CD4-positive, alpha-beta memory T cell (primary cell): ENCODE results near the gene P2RY14. TPM values are rescaled to one million over a fixed set of nuclear protein-coding genes. Genes with fewer than 3 reads are reported as not detected.
"Not testable (repeated sequence)": the region's sequence is repeated elsewhere in the genome, so short reads cannot be mapped to it uniquely, and the experiment has no call there.

Experiments used
- CTCF ChIA-PET: fragments of 350-600 bp; sonication (Branson Sonifier 250); formaldehyde crosslinking; loops from one replicate; lab custom pipeline; 2021; ENCODE audit warnings: inconsistent platforms; ENCODE audit not compliant: partially characterized antibody; lab: Charles Lee
- POLR2A ChIA-PET: fragments of 350-600 bp; sonication (Branson Sonifier 250); formaldehyde crosslinking; loops from one replicate; lab custom pipeline; 2021; ENCODE audit not compliant: partially characterized antibody; lab: Charles Lee
- DNase-seq, 5 donors: peaks; one replicate each; pipeline versions ENCODE4 v3.0.0 to v3.0.0-alpha.2; 2020 to 2022; ENCODE audit warnings: mixed read lengths in 1 of 5
- H3K27ac ChIP-seq: one replicate; pipeline ENCODE4 v1.7.0; 2013; ENCODE audit warnings: low read depth, low read length
- H3K27me3 ChIP-seq: 2 replicates; pipeline ENCODE4 v1.7.0; 2013; ENCODE audit warnings: mild to moderate bottlenecking, low read length, moderate library complexity; ENCODE audit not compliant: insufficient read depth
- H3K36me3 ChIP-seq: 2 replicates; pipeline ENCODE4 v1.7.0; 2013; ENCODE audit warnings: mild to moderate bottlenecking, low read length, moderate library complexity; ENCODE audit not compliant: insufficient read depth
- H3K4me1 ChIP-seq: 2 replicates; pipeline ENCODE4 v1.7.0; 2013; ENCODE audit warnings: mild to moderate bottlenecking, low read length, moderate library complexity; ENCODE audit not compliant: insufficient read depth
- H3K4me3 ChIP-seq, 2 donors: one replicate each; pipeline ENCODE4 v1.7.0; 2013; ENCODE audit warnings: low read length in 2 of 2, mild to moderate bottlenecking in 1 of 2
- H3K9me3 ChIP-seq, 2 donors: one replicate each; pipeline ENCODE4 v1.7.0; 2013; ENCODE audit warnings: low read length in 2 of 2, control low read depth in 1 of 2; ENCODE audit not compliant: control insufficient read depth in 1 of 2
- H3K27ac Mint-ChIP-seq, 7 donors: one replicate each; pipeline ENCODE4 v1.8.0; 2020 to 2021; ENCODE audit warnings: mixed read lengths in 7 of 7, mild to moderate bottlenecking in 6 of 7, inconsistent platforms in 3 of 7, moderate library complexity in 3 of 7
- H3K27me3 Mint-ChIP-seq, 2 donors: one replicate each; pipeline ENCODE4 v1.8.0; 2020 to 2021; ENCODE audit warnings: mixed read lengths in 2 of 2
- H3K36me3 Mint-ChIP-seq, 2 donors: one replicate each; pipeline ENCODE4 v1.8.0; 2020 to 2021; ENCODE audit warnings: mixed read lengths in 2 of 2, inconsistent platforms in 1 of 2, mild to moderate bottlenecking in 1 of 2
- H3K4me1 Mint-ChIP-seq, 4 donors: one replicate each; pipeline ENCODE4 v1.8.0; 2020 to 2021; ENCODE audit warnings: mixed read lengths in 4 of 4, mild to moderate bottlenecking in 1 of 4
- H3K4me3 Mint-ChIP-seq, 8 donors: one replicate each; pipeline ENCODE4 v1.8.0; 2020 to 2021; ENCODE audit warnings: mixed read lengths in 8 of 8, mild to moderate bottlenecking in 7 of 8, moderate library complexity in 6 of 8, inconsistent platforms in 3 of 8
- H3K9me3 Mint-ChIP-seq, 8 donors: one replicate each; pipeline ENCODE4 v1.8.0; 2020 to 2021; ENCODE audit warnings: mixed read lengths in 8 of 8, mild to moderate bottlenecking in 5 of 8, inconsistent platforms in 3 of 8, moderate library complexity in 1 of 8
- intact Hi-C: fragments of 100-400 bp; cut with micrococcal nuclease; formaldehyde crosslinking; loops from one replicate; pipeline ENCODE4 v1.15.1; 2023
- polyA plus RNA-seq, 2 donors: library from polyadenylated mRNA; unstranded; fragments of 300-500 nt; fragmentation: Illumina TruSeq; gene quantifications; one replicate each; pipeline ENCODE4 v1.2.3, GENCODE V29; 2021
- total RNA-seq, 2 experiments: library from RNA; stranded (reverse); gene quantifications; one replicate each; pipeline ENCODE4 v1.2.3, GENCODE V29; 2021

The P2RY14 gene
- total and polyA plus RNA-seq, 4 experiments from 2014 or later, result 0.36 to 1.3 (median 1.1) TPM

DNA sequence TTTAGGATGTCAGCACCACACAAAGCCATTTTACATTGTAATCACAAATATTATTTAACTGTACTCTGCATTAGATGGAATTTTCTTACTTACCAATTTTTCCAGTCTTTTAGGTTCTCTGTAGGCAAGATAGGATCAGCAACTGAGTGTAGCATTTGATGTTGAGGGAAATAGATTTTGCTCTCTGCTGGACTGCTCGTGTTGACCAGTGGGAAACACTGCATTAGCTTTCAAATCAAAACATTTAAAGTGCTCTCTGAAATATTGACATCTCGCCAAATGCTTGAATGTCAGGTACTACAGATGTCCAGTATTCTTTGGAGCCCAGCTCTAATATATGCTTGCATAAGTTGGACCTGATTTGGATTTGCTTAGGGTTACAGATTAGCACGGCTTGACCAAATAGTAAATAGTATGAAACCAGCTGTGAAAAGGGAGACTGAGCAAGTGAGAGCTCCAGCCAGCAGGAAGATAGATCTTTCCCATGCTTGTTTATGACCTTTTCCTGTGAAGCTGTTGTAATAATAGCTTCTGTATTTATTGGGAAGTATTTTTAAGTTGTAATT lies 29.5 kb downstream of the P2RY14 start:
- Histone ChIP-seq H3K27me3 (no peaks in the 10 kb centered on the region), H3K4me3 (no peak overlapping the region), H3K4me1 (no peaks in the 10 kb centered on the region), H3K27ac (no peak overlapping the region), H3K9me3 (no peaks in the 10 kb centered on the region), H3K36me3 (no peaks in the 10 kb centered on the region)
- no peak overlapping the region for H3K4me3 Mint-ChIP-seq
- POLR2A ChIA-PET, result interaction anchor here (1.0 kb wide), 1 partner anchor 15 kb away, joined by 3 read pairs; no protein-coding TSS in a partner anchor
- no peaks in the 10 kb centered on the region for H3K4me1 Mint-ChIP-seq
- no peak overlapping the region for H3K27ac Mint-ChIP-seq
- H3K36me3 Mint-ChIP-seq, result no peaks in the 10 kb centered on the region
- CTCF ChIA-PET, result no interaction called here
- intact Hi-C loops, result no loop called here
- H3K9me3 Mint-ChIP-seq, result peaks cover 0 to 2% (median 0%) of the 10 kb centered on the region in 8 donors
- H3K27me3 Mint-ChIP-seq, result peaks cover 0 to 4% of the 10 kb centered on the region in 2 donors
- DNase-seq, result no peak

GRCh38 chr3:151242006-151242405 lies 36.3 kb downstream of the P2RY14 start:
- H3K4me3 ChIP-seq, H3K27ac Mint-ChIP-seq, POLR2A ChIA-PET, DNase-seq, H3K27ac ChIP-seq, H3K9me3 ChIP-seq, H3K4me3 Mint-ChIP-seq, H3K27me3 ChIP-seq, H3K36me3 Mint-ChIP-seq, H3K4me1 Mint-ChIP-seq, H3K4me1 ChIP-seq, intact Hi-C loops, H3K36me3 ChIP-seq, H3K27me3 Mint-ChIP-seq, H3K9me3 Mint-ChIP-seq: not testable (repeated sequence)
- CTCF ChIA-PET, result interaction anchor here (1.8 kb wide), 1 partner anchor 14 kb away, joined by 3 read pairs; no protein-coding TSS in a partner anchor

- Histone ChIP-seq H3K4me3 (no peak overlapping the region), H3K4me1 (no peaks in the 10 kb centered on the region), H3K27me3 (no peaks in the 10 kb centered on the region), H3K36me3 (no peaks in the 10 kb centered on the region), H3K27ac (no peak overlapping the region), H3K9me3 (no peaks in the 10 kb centered on the region)
- peaks cover 0 to 6% (median 0%) of the 10 kb centered on the region in 8 donors for H3K9me3 Mint-ChIP-seq
- no peak overlapping the region for H3K4me3 Mint-ChIP-seq
- peaks cover 0 to 1% of the 10 kb centered on the region in 2 donors for H3K27me3 Mint-ChIP-seq
- no peaks in the 10 kb centered on the region for H3K36me3 Mint-ChIP-seq
- peaks cover 0 to 12% (median 1%) of the 10 kb centered on the region in 4 donors for H3K4me1 Mint-ChIP-seq
- no peak for DNase-seq
- CTCF ChIA-PET, result interaction anchor here (2.2 kb wide), 1 partner anchor 9 kb away, joined by 6 read pairs; no protein-coding TSS in a partner anchor
- no peak overlapping the region for H3K27ac Mint-ChIP-seq
- POLR2A ChIA-PET, result no interaction called here
- intact Hi-C loops, result no loop called here
These were observed 41.6 kb downstream of the P2RY14 start for GRCh38 chr3:151236736-151237135.

DNA sequence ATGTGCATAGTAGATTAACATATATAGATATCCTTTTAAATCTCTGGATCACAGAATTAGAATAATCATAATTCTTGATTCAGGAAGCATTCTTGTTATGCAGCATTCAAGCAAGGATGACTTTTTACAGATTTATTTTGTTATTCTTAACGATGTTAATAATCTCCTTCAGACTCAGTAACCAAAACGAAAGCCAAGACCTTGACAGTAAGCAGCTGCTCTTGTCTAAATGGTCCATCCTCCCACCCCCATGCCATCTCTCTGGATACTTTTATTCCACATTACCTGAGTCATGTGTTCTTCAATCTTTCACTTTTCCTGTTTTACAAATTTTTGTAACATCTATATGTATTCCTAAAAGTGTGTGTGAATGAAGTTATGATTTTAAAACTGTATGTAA lies 42.0 kb downstream of the P2RY14 start:
- Histone ChIP-seq H3K27me3 (no peaks in the 10 kb centered on the region), H3K27ac (no peak overlapping the region), H3K36me3 (no peaks in the 10 kb centered on the region), H3K4me3 (no peak overlapping the region), H3K9me3 (no peaks in the 10 kb centered on the region), H3K4me1 (no peaks in the 10 kb centered on the region)
- Mint-ChIP-seq H3K9me3 (peaks cover 0 to 6% (median 0%) of the 10 kb centered on the region in 8 donors), H3K27ac (no peak overlapping the region), H3K4me1 (peaks cover under 1 to 13% (median 1%) of the 10 kb centered on the region in 4 donors), H3K36me3 (no peaks in the 10 kb centered on the region), H3K4me3 (no peak overlapping the region), H3K27me3 (peaks cover 0 to 1% of the 10 kb centered on the region in 2 donors)
- CTCF ChIA-PET, result interaction anchor here (1.0 to 2.2 kb wide), 2 partner anchors 9 to 68 kb away, joined by 3 to 6 read pairs; no protein-coding TSS in a partner anchor
- POLR2A ChIA-PET, result no interaction called here
- intact Hi-C loops, result no loop called here
- no peak for DNase-seq

GRCh38 chr3:151234825-151235224 lies 43.5 kb downstream of the P2RY14 start:
- H3K36me3 ChIP-seq, result no peaks in the 10 kb centered on the region
- peaks cover 0 to 6% (median 0%) of the 10 kb centered on the region in 8 donors for H3K9me3 Mint-ChIP-seq
- peaks cover 8 to 21% (median 12%) of the 10 kb centered on the region in 4 donors for H3K4me1 Mint-ChIP-seq
- H3K9me3 ChIP-seq, result no peaks in the 10 kb centered on the region
- H3K4me3 ChIP-seq, result no peak overlapping the region
- peaks cover 7% of the 10 kb centered on the region for H3K4me1 ChIP-seq
- H3K4me3 Mint-ChIP-seq, result no peak overlapping the region
- H3K27me3 Mint-ChIP-seq, result no peaks in the 10 kb centered on the region
- no peaks in the 10 kb centered on the region for H3K36me3 Mint-ChIP-seq
- no peak overlapping the region for H3K27ac Mint-ChIP-seq
- intact Hi-C loops, result no loop called here
- no peaks in the 10 kb centered on the region for H3K27me3 ChIP-seq
- POLR2A ChIA-PET, result no interaction called here
- DNase-seq, result no peak
- no peak overlapping the region for H3K27ac ChIP-seq
- CTCF ChIA-PET, result interaction anchor here (0.9 to 3.0 kb wide), 7 partner anchors 7 to 66 kb away, joined by 3 to 21 read pairs (median 6); partner anchors contain the start of gene P2RY14

GRCh38 chr3:151232991-151233390 lies 45.4 kb downstream of the P2RY14 start:
- CTCF ChIA-PET, result interaction anchor here (0.9 to 3.0 kb wide), 6 partner anchors 9 to 94 kb away, joined by 3 to 21 read pairs (median 4); partner anchors contain the start of gene P2RY14
- peaks cover 0 to 6% (median 0%) of the 10 kb centered on the region in 8 donors for H3K9me3 Mint-ChIP-seq
- DNase-seq, result no peak
- no peaks in the 10 kb centered on the region for H3K36me3 ChIP-seq
- no peaks in the 10 kb centered on the region for H3K27me3 ChIP-seq
- no peaks in the 10 kb centered on the region for H3K36me3 Mint-ChIP-seq
- peak overlapping the region in 2 of 7 donors; percentile 12 to 34 for H3K27ac Mint-ChIP-seq
- H3K9me3 ChIP-seq, result no peaks in the 10 kb centered on the region
- H3K4me3 Mint-ChIP-seq, result no peak overlapping the region
- H3K4me1 ChIP-seq, result peaks cover 15% of the 10 kb centered on the region
- H3K27ac ChIP-seq, result no peak overlapping the region
- H3K4me3 ChIP-seq, result no peak overlapping the region
- POLR2A ChIA-PET, result interaction anchor here (1.1 kb wide), 1 partner anchor 148 kb away, joined by 3 read pairs; the partner anchor contains the start of gene MED12L
- no peaks in the 10 kb centered on the region for H3K27me3 Mint-ChIP-seq
- peaks cover 12 to 29% (median 16%) of the 10 kb centered on the region in 4 donors for H3K4me1 Mint-ChIP-seq
- intact Hi-C loops, result no loop called here

DNA sequence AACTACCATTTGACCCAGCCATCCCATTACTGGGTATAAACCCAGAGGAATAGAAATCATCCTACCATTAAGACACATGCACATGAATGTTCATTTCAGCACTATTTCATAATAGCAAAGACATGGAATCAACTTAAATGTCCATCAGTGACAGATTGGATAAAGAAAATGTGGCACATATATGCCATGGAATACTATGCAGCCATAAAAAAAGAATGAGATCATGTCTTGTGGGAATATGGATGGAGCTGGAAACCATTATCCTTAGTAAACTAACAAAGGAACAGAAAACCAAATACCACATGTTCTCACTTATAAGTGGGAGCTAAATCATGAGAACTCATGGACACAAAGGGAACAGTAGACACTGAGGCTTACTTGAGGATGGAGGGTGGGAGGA lies 45.9 kb downstream of the P2RY14 start:
- H3K9me3 Mint-ChIP-seq, H3K9me3 ChIP-seq, H3K27ac ChIP-seq, H3K27ac Mint-ChIP-seq, H3K36me3 ChIP-seq, H3K27me3 Mint-ChIP-seq, H3K36me3 Mint-ChIP-seq, H3K4me3 Mint-ChIP-seq, H3K4me3 ChIP-seq, H3K27me3 ChIP-seq, intact Hi-C loops, DNase-seq: not testable (repeated sequence)
- H3K4me1 ChIP-seq, result peaks cover 20% of the 10 kb centered on the region
- POLR2A ChIA-PET, result interaction anchor here (1.1 kb wide), 1 partner anchor 147 kb away, joined by 3 read pairs; the partner anchor contains the start of gene MED12L
- H3K4me1 Mint-ChIP-seq, result peaks cover 17 to 34% (median 21%) of the 10 kb centered on the region in 4 donors
- CTCF ChIA-PET, result interaction anchor here (0.9 to 3.0 kb wide), 6 partner anchors 9 to 94 kb away, joined by 3 to 21 read pairs (median 4); partner anchors contain the start of gene P2RY14
